Stomach (tissue), 4 donors: ENCODE data around the gene IPO13.

Experiments used
- CTCF ChIP-seq, 7 experiments: fragments of 450-650 bp in 4 of 7; fragments of 200-600 bp in 3 of 7; sonication (generic) in 3 of 7; IDR thresholded peaks; one replicate each; pipeline ENCODE4 v1.5.1; 2016 to 2019; ENCODE audit warnings: antibody characterized with exemption in 7 of 7, control low read depth in 2 of 7, mild to moderate bottlenecking in 1 of 7
- EP300 ChIP-seq: sonication (generic); formaldehyde crosslinking; IDR thresholded peaks from one replicate; pipeline ENCODE4 v1.6.1; 2017; ENCODE audit warnings: antibody characterized with exemption

- TF ChIP-seq CTCF (IDR thresholded peaks at IDR 0.05): no peak
- no peak for TF ChIP-seq EP300
Measured at GRCh38 chr1:43993206-43993914, 46.6 kb downstream of the IPO13 start.
